Lung (tissue), 12 donors: ENCODE data around the gene DOCK1. TPM values are rescaled to one million over a fixed set of nuclear protein-coding genes. Genes with fewer than 3 reads are reported as not detected.

ENCODE experiments used
- ATAC-seq: fragments of 200-7000 bp; cut with Tn5 transposase; one replicate; pipeline ENCODE4 v1.9.1; 2020; ENCODE audit warnings: moderate number of reproducible peaks; ENCODE audit not compliant: insufficient read depth, low FRiP score
- DNase-seq, 3 donors: peaks; one replicate each; pipeline ENCODE4 v3.0.0-alpha.2; 2013 to 2017
- H3K27ac ChIP-seq, 2 donors: one replicate each; pipeline ENCODE4 v1.5.1; 2013; ENCODE audit warnings: mild to moderate bottlenecking in 2 of 2, moderate library complexity in 2 of 2, control low read depth in 1 of 2, inconsistent platforms in 1 of 2, low read depth in 1 of 2, low read length in 1 of 2
- H3K27me3 ChIP-seq, 3 donors: one replicate each; pipeline ENCODE4 v1.5.1; 2013; ENCODE audit warnings: low read length in 2 of 3; ENCODE audit not compliant: control insufficient read depth in 3 of 3, insufficient read depth in 3 of 3
- H3K36me3 ChIP-seq, 4 donors: one replicate each; pipeline ENCODE4 v1.5.1; 2013; ENCODE audit warnings: low read length in 4 of 4, mild to moderate bottlenecking in 1 of 4, moderate library complexity in 1 of 4; ENCODE audit not compliant: control insufficient read depth in 4 of 4, insufficient read depth in 4 of 4
- H3K4me1 ChIP-seq, 5 donors: one replicate each; pipeline ENCODE4 v1.5.1; 2013; ENCODE audit warnings: low read length in 5 of 5, mild to moderate bottlenecking in 2 of 5, moderate library complexity in 1 of 5; ENCODE audit not compliant: control insufficient read depth in 5 of 5, insufficient read depth in 5 of 5
- H3K4me3 ChIP-seq: one replicate; pipeline ENCODE4 v1.5.1; 2013; ENCODE audit warnings: mild to moderate bottlenecking, control low read depth, moderate library complexity
- H3K9ac ChIP-seq, 2 donors: one replicate each; pipeline ENCODE4 v1.5.1; 2013; ENCODE audit warnings: low read length in 2 of 2, control low read depth in 1 of 2; ENCODE audit not compliant: insufficient read depth in 1 of 2
- H3K9me3 ChIP-seq, 4 donors: one replicate each; pipeline ENCODE4 v1.5.1; 2013; ENCODE audit warnings: low read length in 3 of 4, mild to moderate bottlenecking in 1 of 4, moderate library complexity in 1 of 4; ENCODE audit not compliant: control insufficient read depth in 4 of 4, insufficient read depth in 3 of 4
- WGBS, 2 donors: extraction: QIAGEN DNeasy Blood & Tissue Kit; methylation state at CpG; one replicate each; pipeline ENCODE4 v1.1.7; 2013; 5-methylcytosine and 5-hydroxymethylcytosine counted together
- polyA plus RNA-seq, 2 donors: library from polyadenylated mRNA; stranded (reverse); fragments of 200-250 nt; gene quantifications; one replicate each; pipeline ENCODE4 v1.2.1, GENCODE V29; 2013
- total RNA-seq, 2 donors: library from RNA; depleted of rRNA in 1 of 2; stranded (reverse); fragments of >200 nt in 1 of 2; gene quantifications; one replicate each; pipeline ENCODE4 v1.2.1, GENCODE V29; 2014 to 2021
- TF ChIP-seq, protein P1 (sequence below): IDR thresholded peaks from 2 replicates; pipeline ENCODE4 v1.5.1; 2012; ENCODE audit warnings: mild to moderate bottlenecking; ENCODE audit errors: control extremely low read depth, extremely low read depth
- donor health status: control.
- donor health status: control.
- donor health status: Bipolar disorder and iron deficiency.
- donor health status: healthy.
- donor health status: DM: yes; HTN: yes; CAD: no.

The DOCK1 gene
- total and polyA plus RNA-seq, 4 donors: 11.2 to 102 (median 30.5) TPM

DNA sequence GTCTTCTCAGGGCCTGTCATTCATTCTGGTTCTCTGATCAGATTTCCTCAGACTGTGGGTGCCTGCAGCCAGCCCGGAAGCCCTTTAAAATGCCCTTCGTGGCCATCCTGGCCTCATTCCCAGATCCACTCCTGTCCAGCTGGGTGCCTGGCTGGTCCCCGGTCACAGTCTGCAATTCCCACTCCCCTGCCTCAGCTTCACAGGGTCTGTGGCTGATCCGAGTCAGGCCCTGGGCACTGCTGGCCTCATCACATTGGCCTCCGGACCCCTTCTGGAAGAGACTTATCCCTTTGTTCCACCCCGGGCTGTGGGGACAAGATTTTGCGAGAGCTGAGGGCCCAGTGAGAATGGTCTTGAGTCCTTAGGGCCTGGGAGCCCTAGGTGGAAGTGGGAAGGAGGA is 12.1 kb downstream of the DOCK1 start:
- peaks cover 0 to 5% (median 2%) of the 10 kb centered on the region in 4 donors for H3K36me3 ChIP-seq
- peak overlapping the region in 1 of 2 donors; percentile 19 for H3K27ac ChIP-seq
- H3K9ac ChIP-seq: no peak overlapping the region
- TF ChIP-seq, protein P1, sequence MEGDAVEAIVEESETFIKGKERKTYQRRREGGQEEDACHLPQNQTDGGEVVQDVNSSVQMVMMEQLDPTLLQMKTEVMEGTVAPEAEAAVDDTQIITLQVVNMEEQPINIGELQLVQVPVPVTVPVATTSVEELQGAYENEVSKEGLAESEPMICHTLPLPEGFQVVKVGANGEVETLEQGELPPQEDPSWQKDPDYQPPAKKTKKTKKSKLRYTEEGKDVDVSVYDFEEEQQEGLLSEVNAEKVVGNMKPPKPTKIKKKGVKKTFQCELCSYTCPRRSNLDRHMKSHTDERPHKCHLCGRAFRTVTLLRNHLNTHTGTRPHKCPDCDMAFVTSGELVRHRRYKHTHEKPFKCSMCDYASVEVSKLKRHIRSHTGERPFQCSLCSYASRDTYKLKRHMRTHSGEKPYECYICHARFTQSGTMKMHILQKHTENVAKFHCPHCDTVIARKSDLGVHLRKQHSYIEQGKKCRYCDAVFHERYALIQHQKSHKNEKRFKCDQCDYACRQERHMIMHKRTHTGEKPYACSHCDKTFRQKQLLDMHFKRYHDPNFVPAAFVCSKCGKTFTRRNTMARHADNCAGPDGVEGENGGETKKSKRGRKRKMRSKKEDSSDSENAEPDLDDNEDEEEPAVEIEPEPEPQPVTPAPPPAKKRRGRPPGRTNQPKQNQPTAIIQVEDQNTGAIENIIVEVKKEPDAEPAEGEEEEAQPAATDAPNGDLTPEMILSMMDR: no peak
- H3K4me3 ChIP-seq: no peak overlapping the region
- H3K9me3 ChIP-seq: no peaks in the 10 kb centered on the region
- DNase-seq: no peak
- no peaks in the 10 kb centered on the region for H3K27me3 ChIP-seq
- peaks cover 7 to 20% (median 9%) of the 10 kb centered on the region in 5 donors for H3K4me1 ChIP-seq
- WGBS, 2 donors: 70 to 84% methylated on average over 7 of the region's 7 CpGs
- no peak for ATAC-seq

DNA sequence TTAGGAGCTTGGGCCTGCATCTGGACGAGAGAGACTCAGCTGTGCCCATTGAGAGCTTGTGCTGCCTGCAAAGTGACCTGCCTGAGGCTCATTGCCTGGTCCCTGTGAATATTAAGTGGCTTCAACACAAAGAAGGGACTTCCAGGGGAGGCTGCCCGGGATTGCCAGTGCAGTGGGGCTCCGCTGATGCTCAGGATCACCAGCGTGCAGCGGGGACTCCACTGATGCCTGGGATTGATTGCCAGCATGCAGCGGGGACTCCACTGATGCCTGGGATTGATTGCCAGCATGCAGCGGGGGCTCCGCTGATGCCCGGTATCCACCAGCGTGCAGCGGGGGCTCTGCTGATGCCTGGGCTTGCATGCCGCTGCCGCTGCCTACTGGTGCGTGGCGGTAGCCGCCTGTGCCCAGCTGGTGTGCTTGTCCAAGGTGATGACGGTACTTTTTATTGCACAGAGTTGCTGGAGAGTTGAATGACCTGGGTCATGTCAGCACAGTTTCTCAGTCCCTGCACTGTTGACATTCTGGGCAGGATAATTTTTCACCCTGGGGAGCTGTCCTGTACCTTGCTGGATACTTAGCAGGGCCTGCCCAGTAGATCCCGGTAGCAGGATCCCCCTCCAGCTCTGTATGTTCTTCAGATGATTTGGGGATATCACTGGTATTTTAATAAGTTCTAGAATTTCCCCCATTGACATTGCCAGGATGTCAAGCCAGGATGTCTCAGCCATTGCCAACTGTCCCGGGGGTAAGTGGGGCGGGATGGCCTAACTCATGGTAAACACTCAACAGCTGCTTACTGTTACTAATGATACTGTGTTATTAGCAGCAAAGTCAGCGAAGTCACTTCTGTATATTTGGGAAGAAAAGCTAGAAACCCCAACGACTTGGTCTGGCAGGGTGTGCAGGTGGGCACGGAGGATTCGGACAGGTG is 13.0 kb downstream of the DOCK1 start:
- Histone ChIP-seq H3K27me3 (no peaks in the 10 kb centered on the region), H3K4me1 (peaks cover 8 to 20% (median 9%) of the 10 kb centered on the region in 5 donors), H3K27ac (no peak overlapping the region), H3K9me3 (no peaks in the 10 kb centered on the region), H3K36me3 (peaks cover 0 to 5% (median 2%) of the 10 kb centered on the region in 4 donors), H3K9ac (no peak overlapping the region), H3K4me3 (no peak overlapping the region)
- WGBS, 2 donors: 88 to 92% methylated on average over 24 of the region's 24 CpGs
- TF ChIP-seq, protein P1: no peak
- no peak for ATAC-seq
- DNase-seq: peak; percentile 53 to 71 (median 63)

DNA sequence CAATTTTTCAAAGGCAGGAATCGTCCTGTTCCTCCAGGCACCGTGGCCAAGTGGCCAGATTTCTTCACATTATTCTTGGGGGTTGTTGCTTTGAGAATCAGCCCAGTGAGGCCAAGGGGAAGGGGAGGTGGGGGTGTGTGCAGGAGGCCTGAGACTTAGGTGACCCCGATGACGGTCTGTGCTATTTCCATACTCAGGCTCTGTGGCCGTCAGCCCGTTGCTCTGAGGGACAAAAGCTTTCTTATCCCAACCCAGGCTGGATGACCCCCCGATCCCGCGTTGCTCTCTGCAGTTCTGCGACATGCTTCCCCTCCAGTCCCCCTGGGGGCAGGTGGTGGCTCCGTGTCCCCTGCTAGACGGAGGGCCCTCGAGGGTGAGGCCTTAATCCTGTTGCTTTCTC is 14.2 kb downstream of the DOCK1 start:
- peaks cover 8 to 20% (median 9%) of the 10 kb centered on the region in 5 donors for H3K4me1 ChIP-seq
- TF ChIP-seq, protein P1: no peak
- no peak for ATAC-seq
- H3K9me3 ChIP-seq: no peaks in the 10 kb centered on the region
- H3K36me3 ChIP-seq: peaks cover 0 to 5% (median 2%) of the 10 kb centered on the region in 4 donors
- H3K4me3 ChIP-seq: no peak overlapping the region
- H3K9ac ChIP-seq: no peak overlapping the region
- no peaks in the 10 kb centered on the region for H3K27me3 ChIP-seq
- WGBS, 2 donors: 69 to 79% methylated on average over 13 of the region's 13 CpGs
- no peak overlapping the region for H3K27ac ChIP-seq
- DNase-seq: peak in 1 of 3 donors; percentile 32
